Fibroblast of peridontal ligament (primary cell): ENCODE measurements around the gene SEL1L3.
A peak's percentile ranks its signal among the peaks of the same experiment; 100 is the strongest.

Experiments used
- DNase-seq: peaks from one replicate; pipeline ENCODE4 v3.0.0-alpha.2; 2010; ENCODE audit errors: extremely low read depth

SEL1L3 gene

GRCh38 chr4:25847329-25847728 lies 15.5 kb downstream of the SEL1L3 start:
- DNase-seq, result no peak

GRCh38 chr4:25845841-25846653 lies 16.7 kb downstream of the SEL1L3 start:
- no peak for DNase-seq

DNA sequence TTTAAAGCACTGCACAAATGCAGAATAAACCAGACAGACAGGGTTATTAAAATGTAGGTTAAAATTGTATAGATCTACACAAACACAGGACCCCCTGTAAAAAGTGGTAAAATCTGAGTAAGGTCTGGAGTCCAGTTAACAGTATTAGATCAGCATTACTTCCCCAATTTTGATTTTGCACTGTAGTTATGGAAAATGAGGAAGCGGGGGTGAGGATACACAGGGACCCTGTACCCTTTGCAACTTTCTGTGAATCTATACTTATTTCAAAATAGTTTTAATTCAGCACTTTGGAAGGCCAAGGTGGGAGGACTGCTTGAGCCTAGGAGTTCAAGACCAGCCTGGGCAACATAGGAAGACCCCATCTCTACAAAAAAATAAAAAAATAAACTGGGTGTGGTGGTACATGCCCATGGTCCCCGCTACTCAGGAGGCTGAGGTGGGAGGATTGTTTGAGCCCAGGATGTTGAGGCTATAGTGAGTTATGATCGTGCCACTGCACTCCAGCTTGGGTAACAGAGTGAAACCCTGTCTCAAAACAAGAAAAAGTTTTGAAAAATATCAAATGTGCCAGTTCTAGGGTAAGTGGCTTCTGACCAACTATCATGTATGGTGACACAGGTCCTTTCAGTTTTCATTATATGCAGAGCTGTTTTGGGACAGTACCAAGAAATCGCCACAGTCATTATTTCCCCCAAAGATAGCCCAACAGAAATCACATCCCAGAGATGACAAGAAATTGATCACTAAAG lies 17.7 kb downstream of the SEL1L3 start:
- DNase-seq, result no peak

- no peak for DNase-seq
Measured at GRCh38 chr4:25843340-25844097, 19.3 kb downstream of the SEL1L3 start.

DNA sequence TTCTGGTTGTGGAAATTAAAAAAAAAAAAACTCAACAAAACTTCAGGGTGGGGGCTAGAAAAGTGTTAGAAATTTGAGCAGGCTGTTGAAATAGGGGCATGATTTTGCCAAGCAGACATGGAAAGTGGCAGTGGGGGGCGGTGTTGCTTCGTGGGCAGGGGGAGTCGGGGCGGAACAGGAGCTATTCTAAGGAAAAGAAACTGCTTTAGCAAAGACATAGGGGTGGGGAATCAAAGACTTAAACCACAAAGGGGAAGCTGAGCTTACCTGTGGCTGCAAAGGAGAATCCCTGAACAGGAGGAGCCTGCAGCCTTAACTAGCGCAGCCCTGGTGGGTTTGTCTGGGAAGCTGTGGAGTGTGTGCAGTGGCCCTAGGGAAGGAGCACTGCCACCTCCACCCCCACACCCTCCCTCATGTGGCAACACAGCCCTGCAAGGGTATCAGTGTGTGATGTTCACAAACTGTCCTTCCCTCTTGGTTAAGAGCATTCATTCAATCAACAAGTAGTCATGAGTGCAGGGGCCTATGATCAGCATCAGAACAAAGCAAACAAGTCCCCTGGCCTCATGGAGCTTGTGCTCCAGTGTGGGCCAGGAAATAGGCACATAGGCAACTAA lies 20.5 kb downstream of the SEL1L3 start:
- no peak for DNase-seq

DNA sequence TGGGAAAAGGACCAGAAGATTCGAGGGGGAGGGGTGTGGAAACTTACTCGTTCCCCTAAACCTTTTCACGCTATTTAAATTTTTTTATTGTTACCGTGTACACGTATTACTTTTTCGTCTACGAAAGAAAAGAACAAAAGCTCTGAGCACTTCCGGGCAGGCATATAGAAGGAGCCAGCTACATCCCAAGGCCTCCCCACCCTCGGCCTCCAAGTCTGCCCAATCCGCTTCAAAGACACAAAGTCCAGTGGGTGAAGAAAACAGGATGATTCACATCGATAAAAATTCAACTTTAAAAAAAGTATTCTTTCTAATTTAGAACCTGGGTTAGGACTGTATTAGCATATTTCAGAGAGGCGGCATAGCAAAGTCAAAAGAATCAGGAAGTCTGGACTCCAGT lies 23.1 kb downstream of the SEL1L3 start:
- DNase-seq, result no peak

GRCh38 chr4:25839233-25839632 lies 23.6 kb downstream of the SEL1L3 start:
- DNase-seq, result no peak

GRCh38 chr4:25838526-25838925 lies 24.3 kb downstream of the SEL1L3 start:
- DNase-seq, result no peak

GRCh38 chr4:25837107-25837506 lies 25.7 kb downstream of the SEL1L3 start:
- no peak for DNase-seq

GRCh38 chr4:25835384-25835783 lies 27.4 kb downstream of the SEL1L3 start:
- DNase-seq, result no peak

DNA sequence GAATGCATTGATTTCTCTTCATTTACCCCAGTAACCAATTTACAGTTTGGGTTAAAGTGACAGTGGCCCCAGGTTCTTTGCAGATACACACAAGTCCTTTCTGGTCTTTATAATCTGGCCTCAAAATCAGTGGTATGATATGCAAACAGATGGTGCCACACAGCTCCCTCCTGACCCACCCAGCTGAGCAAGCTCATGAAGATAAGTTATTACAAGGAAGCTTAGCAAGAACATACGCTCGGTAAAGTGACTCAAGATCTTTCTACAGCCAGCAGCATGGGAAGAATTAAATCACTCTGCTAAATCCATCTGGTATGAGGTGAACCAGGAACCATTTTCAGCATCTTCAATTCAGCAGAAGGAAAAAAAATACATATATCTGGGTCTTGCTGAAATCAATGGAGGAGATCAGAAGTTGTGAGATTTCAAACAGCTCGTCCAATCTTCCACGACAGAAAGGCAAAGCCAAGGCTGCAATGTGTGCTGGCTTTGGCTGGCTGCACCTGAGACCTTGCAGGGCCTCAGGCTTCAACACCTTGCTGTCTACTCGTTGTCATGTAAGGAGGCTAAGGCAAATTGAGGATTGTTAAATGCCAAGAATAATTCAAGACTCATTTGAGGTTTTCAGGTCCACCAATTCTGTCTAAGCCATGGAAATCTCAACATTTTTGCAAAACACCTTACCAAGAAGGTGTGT lies 28.2 kb downstream of the SEL1L3 start:
- DNase-seq, result no peak

- DNase-seq, result no peak
Measured at GRCh38 chr4:25830548-25830947, 32.2 kb downstream of the SEL1L3 start.

- no peak for DNase-seq
Measured at GRCh38 chr4:25827897-25828296, 34.9 kb downstream of the SEL1L3 start.

DNA sequence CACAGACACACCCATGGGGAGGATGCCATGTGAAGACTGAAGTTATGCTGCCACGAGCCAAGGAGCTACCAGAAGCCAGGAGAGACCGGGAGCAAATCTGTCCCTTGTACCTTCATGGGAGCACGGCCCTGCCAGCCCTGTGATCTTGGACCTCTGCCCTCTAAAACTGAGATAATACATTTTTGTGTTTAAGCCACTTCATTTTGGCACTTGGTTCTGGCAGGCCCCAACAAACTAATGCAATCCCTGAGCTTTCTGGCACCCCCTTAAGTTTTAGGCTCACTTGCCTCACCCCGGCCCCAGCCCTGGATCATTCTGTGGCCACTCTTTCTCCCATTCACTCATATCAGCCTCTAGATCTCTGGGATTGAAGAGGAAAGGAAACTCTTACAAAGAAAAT lies 35.4 kb downstream of the SEL1L3 start:
- no peak for DNase-seq

DNA sequence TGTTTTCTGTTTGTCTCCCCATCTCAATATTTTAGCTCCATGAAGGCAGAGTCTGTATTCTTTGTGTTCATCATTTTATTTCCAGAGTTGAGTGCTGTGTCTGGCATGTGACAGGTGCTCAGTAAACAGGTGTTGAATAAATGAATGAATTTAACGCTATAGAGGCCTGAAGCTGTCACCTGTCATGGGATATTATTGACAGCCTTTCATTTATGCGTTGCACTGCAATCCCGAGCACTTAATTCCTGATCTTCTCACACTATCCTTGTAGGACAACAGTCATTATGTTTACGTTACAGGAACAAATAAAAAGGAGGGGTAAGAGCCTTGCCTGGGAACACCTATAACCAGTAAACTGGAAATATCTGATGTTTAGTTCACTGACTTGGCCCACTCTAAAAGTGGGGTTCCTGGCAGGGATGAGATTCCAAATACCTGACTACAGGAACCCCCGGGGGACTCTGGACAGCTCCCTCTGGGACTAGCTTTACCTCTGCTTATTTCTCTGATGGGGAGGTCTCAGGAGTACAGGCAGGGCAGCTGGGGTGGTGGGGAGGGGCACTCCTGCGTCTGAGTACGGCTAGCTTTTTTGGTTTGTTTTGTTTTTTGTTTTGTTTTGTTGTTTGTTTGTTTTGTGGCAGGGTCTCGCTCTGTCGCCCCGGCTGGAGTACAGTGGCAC lies 36.6 kb downstream of the SEL1L3 start:
- DNase-seq, result no peak

DNA sequence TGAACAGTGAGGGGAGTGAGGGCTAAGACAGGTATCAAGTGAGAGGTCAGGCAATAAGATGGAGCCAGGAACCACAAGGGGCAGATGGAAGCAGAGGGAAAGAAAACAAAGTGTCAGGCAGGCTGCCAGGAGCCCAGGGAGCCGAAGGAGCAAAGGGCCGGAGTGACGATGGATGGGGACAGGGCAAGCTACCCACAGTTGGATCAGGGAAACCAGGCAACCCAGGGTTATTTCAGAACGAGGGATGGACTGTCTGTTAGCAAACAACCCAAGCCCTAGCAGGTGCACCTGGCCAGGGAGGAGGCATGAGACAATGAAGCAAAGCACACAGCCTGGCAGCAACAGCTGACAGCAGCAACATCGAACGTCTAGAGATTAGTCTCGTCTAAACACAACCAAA lies 39.2 kb downstream of the SEL1L3 start:
- no peak for DNase-seq

- no peak for DNase-seq
Measured at GRCh38 chr4:25821899-25822298, 40.9 kb downstream of the SEL1L3 start.

DNA sequence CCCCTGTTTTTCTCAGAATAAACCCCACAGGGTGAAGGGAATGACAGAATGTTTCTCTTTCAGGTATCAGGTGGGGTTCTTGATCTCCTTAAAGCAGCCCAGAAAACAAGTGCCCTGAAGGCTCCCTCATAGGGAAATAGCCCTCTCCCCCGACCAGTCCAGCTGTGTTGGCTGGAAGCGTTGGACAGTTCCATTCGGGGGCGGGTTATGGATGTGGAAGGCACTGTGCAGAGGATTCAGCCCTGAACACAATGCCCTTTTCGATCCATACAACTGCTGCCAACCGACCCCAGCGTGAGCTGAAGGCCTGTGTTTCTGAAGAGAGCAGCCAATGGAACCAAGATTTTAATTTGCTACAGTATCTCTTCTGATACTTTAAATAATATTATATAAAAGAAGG lies 41.5 kb downstream of the SEL1L3 start:
- DNase-seq, result no peak

- DNase-seq, result no peak
Measured at GRCh38 chr4:25818876-25819275, 43.9 kb downstream of the SEL1L3 start.

DNA sequence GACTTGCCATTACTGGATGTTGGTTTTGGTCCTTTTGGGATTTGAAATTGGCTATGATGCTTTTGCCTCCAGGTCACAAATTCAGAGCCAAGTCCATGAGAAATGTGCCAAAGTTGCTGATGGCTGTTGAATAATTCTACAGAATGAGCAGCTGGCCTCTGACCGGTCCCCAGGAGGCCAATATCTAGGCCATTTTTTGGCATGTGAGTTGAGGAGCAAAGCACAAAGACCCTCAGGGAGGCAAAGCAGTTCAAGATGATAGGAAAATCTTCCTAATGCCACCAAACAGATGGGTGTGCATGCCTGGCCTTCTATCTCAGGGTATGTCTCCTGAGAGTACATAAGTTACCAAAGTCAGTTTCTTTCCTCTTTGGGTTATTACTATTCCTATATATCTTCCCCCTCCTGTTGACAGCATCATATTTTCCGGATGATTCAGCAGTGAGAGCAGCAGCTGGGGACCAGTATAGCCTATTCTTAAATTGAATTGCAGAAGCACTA lies 44.4 kb downstream of the SEL1L3 start:
- DNase-seq, result peak; percentile 21
